Cardiac ventricle fibroblast (primary cell): Measurements from ENCODE around the gene GYG2. TPM values are rescaled to one million over a fixed set of nuclear protein-coding genes. Genes with fewer than 3 reads are reported as not detected.

ENCODE experiments used
- total RNA-seq: library from RNA; depleted of rRNA; stranded (reverse); fragments of >200 nt; gene quantifications from 2 replicates; pipeline ENCODE4 v1.2.3, GENCODE V29; 2015

The GYG2 gene
- 2.1 and 2.5 TPM in 2 replicates for total RNA-seq

GRCh38 chrX:2828344-2828958 lies at the start of gene GYG2:
Gene GYG2 (plus strand): TSS chrX:2828930. CDS start chrX:2830189, 1,259 bp downstream.

GRCh38 chrX:2928583-2929434 lies 100.1 kb downstream of the GYG2 start, which contains the start of gene ARSD:
Gene ARSD (minus strand): TSS chrX:2929339. CDS start chrX:2929275, 64 bp downstream.

Other genes with a start within 250 kb of the GYG2 start
- 494 and 509 TPM in 2 replicates for gene CD99, start 137.6 kb upstream of the GYG2 start, total RNA-seq
- 0.73 and 3.2 TPM in 2 replicates for gene XG, start 76.9 kb upstream of the GYG2 start, total RNA-seq
- 13.2 and 17.7 TPM in 2 replicates for gene ARSD, start 100.4 kb downstream of the GYG2 start, total RNA-seq
- gene ARSH, start 177.6 kb downstream of the GYG2 start, total RNA-seq, result not detected in 2 replicates
- not detected in 2 replicates for gene ARSF, start 212.5 kb downstream of the GYG2 start, total RNA-seq